Prostate gland (tissue), 2 donors: ENCODE data around the gene UAP1L1.

Experiments
- POLR2A ChIP-seq: fragments of 450-650 bp; IDR thresholded peaks from one replicate; pipeline ENCODE4 v1.6.1; 2016; ENCODE audit warnings: antibody characterized with exemption, mild to moderate bottlenecking
- TF ChIP-seq, protein P1 (sequence below), 4 experiments: fragments of 200-600 bp in 2 of 4; fragments of 450-650 bp in 2 of 4; sonication (generic) in 2 of 4; IDR thresholded peaks; 1 replicate in 3 of 4; 2 replicates in 1 of 4; pipeline ENCODE4 v1.5.1; 2016 to 2019; ENCODE audit warnings: antibody characterized with exemption in 4 of 4, mild to moderate bottlenecking in 2 of 4, moderate library complexity in 2 of 4

DNA sequence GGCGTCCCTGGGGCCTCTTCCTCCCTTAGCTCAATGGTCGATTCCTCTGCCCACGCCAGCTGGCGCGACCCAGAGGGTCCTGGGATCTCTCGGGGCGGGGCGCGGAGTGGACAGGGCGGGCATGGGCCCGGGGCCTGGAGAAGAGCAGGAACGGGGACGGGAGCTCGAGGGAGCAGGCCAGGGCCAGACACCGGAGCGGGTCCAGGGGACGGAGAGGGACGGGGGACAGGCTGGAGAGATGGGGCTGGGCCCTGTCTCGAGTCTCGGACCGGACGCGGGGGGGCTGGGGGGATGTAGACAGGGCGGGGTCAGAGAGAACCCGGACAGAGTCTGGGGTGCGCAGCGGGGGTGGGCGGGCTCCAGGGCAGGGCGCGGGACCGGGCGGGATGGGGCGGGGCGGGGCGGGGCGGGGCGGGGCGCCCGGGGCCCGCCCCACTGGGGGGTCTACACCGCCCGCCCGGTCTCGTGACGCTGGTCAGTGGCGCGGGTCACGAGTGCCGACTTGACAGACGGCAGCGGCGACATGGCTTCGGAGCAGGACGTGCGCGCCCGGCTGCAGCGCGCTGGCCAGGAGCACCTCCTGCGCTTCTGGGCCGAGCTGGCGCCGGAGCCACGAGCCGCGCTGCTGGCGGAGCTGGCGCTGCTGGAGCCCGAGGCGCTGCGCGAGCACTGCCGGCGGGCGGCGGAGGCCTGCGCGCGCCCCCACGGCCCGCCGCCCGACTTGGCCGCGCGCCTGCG lies at the start of gene UAP1L1:
- TF ChIP-seq POLR2A: peak; percentile 59
- TF ChIP-seq, protein P1, sequence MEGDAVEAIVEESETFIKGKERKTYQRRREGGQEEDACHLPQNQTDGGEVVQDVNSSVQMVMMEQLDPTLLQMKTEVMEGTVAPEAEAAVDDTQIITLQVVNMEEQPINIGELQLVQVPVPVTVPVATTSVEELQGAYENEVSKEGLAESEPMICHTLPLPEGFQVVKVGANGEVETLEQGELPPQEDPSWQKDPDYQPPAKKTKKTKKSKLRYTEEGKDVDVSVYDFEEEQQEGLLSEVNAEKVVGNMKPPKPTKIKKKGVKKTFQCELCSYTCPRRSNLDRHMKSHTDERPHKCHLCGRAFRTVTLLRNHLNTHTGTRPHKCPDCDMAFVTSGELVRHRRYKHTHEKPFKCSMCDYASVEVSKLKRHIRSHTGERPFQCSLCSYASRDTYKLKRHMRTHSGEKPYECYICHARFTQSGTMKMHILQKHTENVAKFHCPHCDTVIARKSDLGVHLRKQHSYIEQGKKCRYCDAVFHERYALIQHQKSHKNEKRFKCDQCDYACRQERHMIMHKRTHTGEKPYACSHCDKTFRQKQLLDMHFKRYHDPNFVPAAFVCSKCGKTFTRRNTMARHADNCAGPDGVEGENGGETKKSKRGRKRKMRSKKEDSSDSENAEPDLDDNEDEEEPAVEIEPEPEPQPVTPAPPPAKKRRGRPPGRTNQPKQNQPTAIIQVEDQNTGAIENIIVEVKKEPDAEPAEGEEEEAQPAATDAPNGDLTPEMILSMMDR (IDR thresholded peaks at IDR 0.05): no peak
